Effector memory CD4-positive, alpha-beta T cell (primary cell): Measurements from ENCODE around the gene BCAR3.

Experiments used
- DNase-seq, 3 donors: peaks; one replicate each; pipeline ENCODE4 v3.0.0-alpha.2; 2020
- H3K27ac ChIP-seq: 2 replicates; pipeline ENCODE4 v1.7.0; 2013; ENCODE audit warnings: mild to moderate bottlenecking, low read length, moderate library complexity; ENCODE audit not compliant: insufficient read depth, poor library complexity, severe bottlenecking
- H3K27me3 ChIP-seq: replicated peaks from 2 replicates; pipeline ENCODE4 v1.7.0; 2013; ENCODE audit warnings: mild to moderate bottlenecking, low read length; ENCODE audit not compliant: insufficient read depth, control insufficient read depth, poor library complexity, severe bottlenecking
- H3K36me3 ChIP-seq: 2 replicates; pipeline ENCODE4 v1.7.0; 2013; ENCODE audit warnings: mild to moderate bottlenecking, low read length, moderate library complexity; ENCODE audit not compliant: control insufficient read depth, insufficient read depth
- H3K4me1 ChIP-seq: 2 replicates; pipeline ENCODE4 v1.7.0; 2013; ENCODE audit warnings: low read length, mild to moderate bottlenecking; ENCODE audit not compliant: control insufficient read depth, insufficient read depth, poor library complexity, severe bottlenecking
- H3K4me3 ChIP-seq: 2 replicates; pipeline ENCODE4 v1.7.0; 2013; ENCODE audit warnings: low read length, low read depth, mild to moderate bottlenecking; ENCODE audit not compliant: insufficient read depth, poor library complexity, severe bottlenecking
- H3K9me3 ChIP-seq: 2 replicates; pipeline ENCODE4 v1.7.0; 2013; ENCODE audit warnings: mild to moderate bottlenecking, low read length, moderate library complexity; ENCODE audit not compliant: control insufficient read depth

Gene BCAR3

DNA sequence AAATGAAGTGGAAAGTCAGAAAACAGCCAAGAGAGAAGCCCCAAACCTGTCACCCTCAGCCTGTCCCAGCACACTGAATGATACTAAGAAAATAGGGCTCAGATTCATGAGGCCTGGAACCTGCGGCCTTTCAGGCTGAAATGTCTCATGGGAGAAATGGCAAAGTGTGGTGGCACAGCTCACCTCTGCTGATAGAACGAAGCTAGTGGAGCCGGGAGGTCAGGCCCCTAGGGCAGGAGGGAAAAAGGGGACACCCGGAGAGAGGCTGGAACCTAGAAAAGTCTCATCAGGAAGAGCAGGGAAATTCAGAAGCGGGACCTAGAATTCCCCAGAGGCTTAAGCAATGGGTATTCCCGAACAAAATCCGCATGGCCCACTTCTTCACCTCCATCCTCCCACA lies 107.1 kb downstream of the BCAR3 start:
- H3K4me1 ChIP-seq: no peaks in the 10 kb centered on the region

GRCh38 chr1:93573940-93574469 lies 107.6 kb downstream of the BCAR3 start:
- no peak overlapping the region for H3K4me3 ChIP-seq
- no peak overlapping the region for H3K27ac ChIP-seq
- H3K27me3 ChIP-seq: no peaks in the 10 kb centered on the region
- H3K9me3 ChIP-seq: no peaks in the 10 kb centered on the region
- no peaks in the 10 kb centered on the region for H3K4me1 ChIP-seq
- DNase-seq: no peak
- H3K36me3 ChIP-seq: no peaks in the 10 kb centered on the region

More for the DNA sequence above, 107.1 kb downstream of the BCAR3 start:
- Histone ChIP-seq H3K27me3 (no peaks in the 10 kb centered on the region), H3K27ac (no peak overlapping the region), H3K36me3 (no peaks in the 10 kb centered on the region), H3K4me3 (no peak overlapping the region), H3K9me3 (no peaks in the 10 kb centered on the region)
- no peak for DNase-seq

DNA sequence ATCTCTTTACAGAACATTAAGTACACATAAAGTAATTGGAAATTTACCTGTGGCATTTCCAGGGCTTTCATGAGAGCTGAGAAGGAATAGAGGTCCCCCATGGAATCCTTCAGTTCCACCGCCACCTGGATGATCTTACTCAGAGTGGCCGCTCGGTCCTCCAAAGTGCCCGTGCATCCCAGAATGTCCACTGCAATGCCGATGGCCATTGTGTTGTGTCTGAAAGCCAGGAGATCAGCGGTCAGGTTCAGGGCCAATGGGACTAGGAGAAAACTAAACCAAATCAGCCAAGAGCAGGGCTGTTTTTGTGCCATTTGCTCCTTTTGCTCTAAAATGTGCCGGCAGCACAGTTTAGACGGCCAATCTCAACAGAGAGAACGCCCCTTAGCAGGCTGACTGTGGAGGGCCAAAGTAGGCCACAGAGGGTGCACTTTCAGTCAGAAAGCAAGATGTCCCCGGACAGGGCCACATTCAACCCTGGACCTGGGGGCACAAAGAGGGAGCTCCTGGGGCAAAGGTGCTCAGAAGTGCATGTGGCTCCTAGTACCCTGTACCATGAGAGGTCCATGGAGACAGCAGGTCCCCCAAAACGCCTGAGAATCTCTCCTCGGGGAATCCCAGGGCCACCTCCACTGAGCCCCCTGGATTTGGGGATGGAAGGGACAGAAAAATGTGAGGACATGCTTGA lies 109.9 kb downstream of the BCAR3 start:
- Histone ChIP-seq H3K36me3 (no peaks in the 10 kb centered on the region), H3K9me3 (no peaks in the 10 kb centered on the region), H3K27ac (no peak overlapping the region), H3K4me3 (no peak overlapping the region), H3K27me3 (no peaks in the 10 kb centered on the region), H3K4me1 (no peaks in the 10 kb centered on the region)
- DNase-seq: no peak

DNA sequence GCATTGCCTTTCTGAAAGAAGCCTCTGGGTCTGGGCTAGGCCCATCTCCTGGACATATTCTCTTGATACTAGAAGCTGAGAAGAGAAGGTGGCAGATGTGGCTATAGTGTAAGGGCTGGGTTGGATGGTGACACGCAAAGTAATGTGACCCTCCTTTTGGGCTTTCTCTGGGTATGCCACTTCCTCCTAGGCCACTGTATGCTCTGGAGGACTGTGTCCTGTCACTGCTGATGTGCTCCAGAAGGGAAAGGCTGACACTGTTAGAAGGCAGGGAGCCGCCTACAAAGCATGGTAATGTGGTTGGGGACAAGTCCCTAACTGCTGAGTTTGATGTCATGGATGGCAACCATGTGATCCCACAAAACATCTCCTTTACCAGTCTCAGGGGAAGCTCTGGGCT lies 112.1 kb downstream of the BCAR3 start:
- Histone ChIP-seq H3K4me3 (no peak overlapping the region), H3K9me3 (no peaks in the 10 kb centered on the region), H3K27ac (no peak overlapping the region), H3K4me1 (no peaks in the 10 kb centered on the region), H3K36me3 (no peaks in the 10 kb centered on the region), H3K27me3 (no peaks in the 10 kb centered on the region)
- no peak for DNase-seq

- H3K27ac ChIP-seq: no peak overlapping the region
- DNase-seq: no peak
- no peaks in the 10 kb centered on the region for H3K36me3 ChIP-seq
These were observed 114.2 kb downstream of the BCAR3 start for GRCh38 chr1:93567255-93567918.

GRCh38 chr1:93566227-93566626 lies 115.4 kb downstream of the BCAR3 start:
- Histone ChIP-seq H3K4me1 (no peaks in the 10 kb centered on the region), H3K4me3 (no peak overlapping the region)
- DNase-seq: no peak

More at GRCh38 chr1:93567255-93567918, 114.2 kb downstream of the BCAR3 start:
- Histone ChIP-seq H3K27me3 (no peaks in the 10 kb centered on the region), H3K4me3 (no peak overlapping the region), H3K9me3 (no peaks in the 10 kb centered on the region), H3K4me1 (no peaks in the 10 kb centered on the region)

GRCh38 chr1:93565496-93566206 lies 116.0 kb downstream of the BCAR3 start:
- H3K4me3 ChIP-seq: no peak overlapping the region
- no peaks in the 10 kb centered on the region for H3K36me3 ChIP-seq
- no peaks in the 10 kb centered on the region for H3K9me3 ChIP-seq
- no peak overlapping the region for H3K27ac ChIP-seq
- no peaks in the 10 kb centered on the region for H3K4me1 ChIP-seq
- H3K27me3 ChIP-seq: no peaks in the 10 kb centered on the region
- DNase-seq: no peak

More at GRCh38 chr1:93566227-93566626, 115.4 kb downstream of the BCAR3 start:
- no peak overlapping the region for H3K27ac ChIP-seq
- no peaks in the 10 kb centered on the region for H3K36me3 ChIP-seq
- H3K9me3 ChIP-seq: no peaks in the 10 kb centered on the region
- no peaks in the 10 kb centered on the region for H3K27me3 ChIP-seq

DNA sequence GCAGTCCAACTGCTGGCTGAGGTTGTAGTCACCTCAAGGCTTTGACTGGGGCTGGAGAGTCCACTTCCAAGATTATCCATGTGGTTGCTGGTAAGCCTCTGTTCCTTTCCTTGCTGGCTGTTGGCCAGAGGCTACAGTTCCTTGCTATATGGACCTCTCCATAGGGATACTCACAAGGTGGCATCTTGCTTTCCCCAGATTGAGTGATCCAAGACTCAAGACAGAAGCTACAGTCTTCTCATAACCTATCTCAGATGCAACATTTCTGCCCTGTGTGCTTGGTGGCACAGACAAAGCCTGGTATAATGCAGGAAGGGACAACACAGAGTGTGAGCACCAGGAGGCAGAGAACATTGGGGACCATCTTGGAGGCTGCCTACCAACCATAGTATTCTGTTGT lies 121.9 kb downstream of the BCAR3 start:
- Histone ChIP-seq H3K27me3 (no peaks in the 10 kb centered on the region), H3K9me3 (no peaks in the 10 kb centered on the region), H3K27ac (no peak overlapping the region), H3K4me1 (peaks cover 6% of the 10 kb centered on the region), H3K4me3 (no peak overlapping the region), H3K36me3 (no peaks in the 10 kb centered on the region)
- no peak for DNase-seq

GRCh38 chr1:93559045-93559444 lies 122.6 kb downstream of the BCAR3 start:
- peaks cover 6% of the 10 kb centered on the region for H3K4me1 ChIP-seq
- H3K27ac ChIP-seq: no peak overlapping the region
- no peak overlapping the region for H3K4me3 ChIP-seq
- H3K36me3 ChIP-seq: no peaks in the 10 kb centered on the region
- DNase-seq: no peak
- no peaks in the 10 kb centered on the region for H3K27me3 ChIP-seq
- no peaks in the 10 kb centered on the region for H3K9me3 ChIP-seq

- H3K4me1 ChIP-seq: peaks cover 6% of the 10 kb centered on the region
- no peak overlapping the region for H3K27ac ChIP-seq
- no peak for DNase-seq
- no peaks in the 10 kb centered on the region for H3K9me3 ChIP-seq
- H3K36me3 ChIP-seq: no peaks in the 10 kb centered on the region
- no peak overlapping the region for H3K4me3 ChIP-seq
- H3K27me3 ChIP-seq: no peaks in the 10 kb centered on the region
These were observed 125.3 kb downstream of the BCAR3 start for GRCh38 chr1:93556291-93556690.
